GM20000 (cell line): ENCODE measurements around the gene BTBD19.

Experiments
- DNase-seq: peaks from one replicate; pipeline ENCODE4 v3.0.0; 2012; ENCODE audit warnings: low spot score
- TF ChIP-seq, protein P1 (sequence below): IDR thresholded peaks from 2 replicates; pipeline ENCODE4 v1.5.1; 2012; ENCODE audit warnings: mild to moderate bottlenecking, control low read depth; ENCODE audit errors: extremely low read depth, missing control alignments

BTBD19 gene

DNA sequence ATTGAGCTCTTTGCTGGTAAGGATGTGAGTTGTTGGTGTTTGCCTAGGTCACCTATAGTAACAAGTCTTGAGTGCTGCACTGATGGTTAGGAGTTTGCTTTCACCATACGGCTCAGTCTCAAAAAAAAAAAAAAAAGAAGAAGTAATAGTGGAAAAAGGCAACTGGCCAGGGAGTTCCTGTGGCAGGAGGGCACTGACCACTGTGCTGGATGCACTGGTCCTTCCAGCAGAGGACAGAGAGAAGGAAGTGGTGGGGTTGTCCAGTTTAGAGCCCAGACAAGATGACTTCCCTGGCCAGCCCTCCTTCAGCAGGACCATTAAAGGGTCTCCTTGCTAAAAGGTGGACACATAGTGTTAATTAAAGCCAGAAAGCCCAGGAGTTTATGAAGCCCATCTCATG, 46.6 kb downstream of the BTBD19 start:
- no peak for DNase-seq
- TF ChIP-seq, protein P1, sequence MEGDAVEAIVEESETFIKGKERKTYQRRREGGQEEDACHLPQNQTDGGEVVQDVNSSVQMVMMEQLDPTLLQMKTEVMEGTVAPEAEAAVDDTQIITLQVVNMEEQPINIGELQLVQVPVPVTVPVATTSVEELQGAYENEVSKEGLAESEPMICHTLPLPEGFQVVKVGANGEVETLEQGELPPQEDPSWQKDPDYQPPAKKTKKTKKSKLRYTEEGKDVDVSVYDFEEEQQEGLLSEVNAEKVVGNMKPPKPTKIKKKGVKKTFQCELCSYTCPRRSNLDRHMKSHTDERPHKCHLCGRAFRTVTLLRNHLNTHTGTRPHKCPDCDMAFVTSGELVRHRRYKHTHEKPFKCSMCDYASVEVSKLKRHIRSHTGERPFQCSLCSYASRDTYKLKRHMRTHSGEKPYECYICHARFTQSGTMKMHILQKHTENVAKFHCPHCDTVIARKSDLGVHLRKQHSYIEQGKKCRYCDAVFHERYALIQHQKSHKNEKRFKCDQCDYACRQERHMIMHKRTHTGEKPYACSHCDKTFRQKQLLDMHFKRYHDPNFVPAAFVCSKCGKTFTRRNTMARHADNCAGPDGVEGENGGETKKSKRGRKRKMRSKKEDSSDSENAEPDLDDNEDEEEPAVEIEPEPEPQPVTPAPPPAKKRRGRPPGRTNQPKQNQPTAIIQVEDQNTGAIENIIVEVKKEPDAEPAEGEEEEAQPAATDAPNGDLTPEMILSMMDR = no peak

DNA sequence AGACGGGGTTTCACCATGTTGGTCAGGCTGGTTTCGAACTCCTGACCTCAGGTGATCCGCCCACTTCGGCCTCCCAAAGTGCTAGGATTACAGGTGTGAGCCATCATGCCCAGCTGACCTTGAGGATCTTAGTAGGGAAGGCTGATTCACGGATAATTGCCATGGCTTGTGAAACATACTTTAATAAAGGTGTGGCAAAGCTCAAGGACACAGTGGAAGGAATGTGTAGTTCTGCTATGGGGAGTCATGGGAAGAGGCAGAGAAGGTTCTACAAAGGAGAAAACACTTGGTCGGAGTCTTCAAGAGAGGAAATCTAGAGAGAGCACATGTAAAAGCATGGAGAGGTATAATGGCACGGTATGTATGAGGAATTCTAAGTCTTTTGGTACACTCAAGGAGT, 47.4 kb downstream of the BTBD19 start:
- DNase-seq = no peak
- TF ChIP-seq, protein P1 = no peak

DNA sequence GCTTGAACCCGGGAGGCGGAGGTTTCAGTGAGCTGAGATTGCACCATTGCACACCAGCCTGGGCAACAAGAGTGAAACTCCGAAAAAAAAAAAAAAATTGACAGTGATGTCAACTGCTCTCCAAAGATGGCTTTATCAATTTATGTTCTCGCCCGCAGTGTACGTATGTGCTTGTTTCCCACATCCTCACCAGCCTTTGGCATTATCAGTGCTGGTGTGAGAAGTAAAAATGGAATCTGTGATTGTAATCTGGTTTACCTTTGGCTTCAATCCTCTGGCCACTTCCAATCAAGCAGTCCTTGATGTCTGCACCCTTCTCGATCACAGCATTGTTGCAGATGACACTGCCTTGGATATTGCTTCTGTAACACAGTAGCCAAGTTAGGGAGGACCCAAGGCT, 49.1 kb downstream of the BTBD19 start:
- no peak for DNase-seq
- TF ChIP-seq, protein P1 = no peak

DNA sequence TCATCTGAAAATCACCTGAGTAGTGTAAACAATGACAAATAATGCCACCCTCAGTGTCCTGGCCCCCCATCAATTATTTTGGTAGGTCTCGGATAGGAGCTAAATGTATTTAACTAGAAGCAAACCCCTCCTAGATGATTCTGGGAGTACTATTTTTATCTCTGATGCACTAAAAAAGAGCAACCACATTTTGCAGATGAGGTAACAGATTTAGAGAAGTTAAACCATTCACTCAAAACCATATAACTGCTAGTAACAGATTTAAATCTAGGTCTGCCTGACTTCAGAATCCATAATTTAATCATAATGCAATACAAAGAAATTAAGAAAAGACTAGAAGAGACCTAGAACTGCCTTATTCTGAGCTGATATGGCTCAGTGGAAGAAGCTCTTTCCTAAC, 52.0 kb downstream of the BTBD19 start:
- no peak for DNase-seq
- TF ChIP-seq, protein P1 = no peak

DNA sequence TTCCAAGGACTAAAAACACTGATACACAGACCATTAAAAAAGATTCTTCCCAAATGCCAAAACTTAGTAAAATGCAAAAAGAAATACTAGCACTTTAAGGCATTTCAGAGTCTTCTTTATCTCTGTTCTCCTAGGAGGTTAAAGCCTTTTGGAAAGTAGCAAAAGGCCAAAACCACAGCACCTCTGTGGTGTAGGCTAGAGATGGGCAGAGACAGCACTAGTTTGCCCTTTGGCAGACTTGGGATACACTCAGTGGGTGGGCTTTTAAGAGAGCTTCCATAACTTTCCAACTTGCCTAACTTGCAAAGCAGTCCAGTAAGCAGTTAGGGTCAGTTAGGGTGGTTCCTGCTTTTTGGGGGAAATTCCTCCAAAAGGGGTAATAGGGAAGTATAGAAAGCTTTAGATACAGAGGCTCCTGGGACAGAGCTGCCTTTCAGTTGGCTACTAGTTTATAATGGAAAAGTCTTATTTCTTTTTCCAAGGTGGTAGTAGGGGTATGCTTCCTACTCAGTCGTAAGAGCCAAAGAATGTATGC, 52.6 kb downstream of the BTBD19 start:
- TF ChIP-seq, protein P1 = no peak
- DNase-seq = no peak

DNA sequence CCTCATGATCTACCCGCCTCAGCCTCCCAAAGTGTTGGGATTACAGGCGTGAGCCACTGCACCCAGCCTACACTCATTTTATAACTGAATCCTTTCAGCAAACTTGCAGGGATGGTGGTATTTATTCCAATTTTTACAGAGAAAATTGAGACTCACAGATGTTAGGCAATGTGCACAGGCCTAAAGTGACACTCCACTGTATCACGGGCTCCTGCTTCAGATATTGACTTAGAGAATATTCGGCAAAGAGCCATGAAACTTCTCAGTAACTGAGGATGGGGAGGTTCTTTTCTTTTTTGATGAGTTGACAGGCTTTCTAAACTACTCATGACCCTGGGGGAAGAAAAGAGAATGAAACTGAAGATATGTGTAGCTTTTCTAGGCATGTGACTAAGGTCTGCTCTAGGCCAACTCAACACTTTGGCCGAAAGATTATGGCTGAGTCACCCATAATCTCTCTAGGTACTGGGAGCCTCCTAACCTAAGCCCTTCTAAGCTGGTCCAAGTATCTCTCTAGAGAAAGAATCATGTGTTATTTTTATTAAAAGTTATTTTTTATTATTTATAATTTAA, 54.6 kb downstream of the BTBD19 start:
- TF ChIP-seq, protein P1 = no peak
- no peak for DNase-seq
